Psoas muscle (tissue), 8 donors: ENCODE results near the gene DDA1. TPM values are rescaled to one million over a fixed set of nuclear protein-coding genes. Genes with fewer than 3 reads are reported as not detected.

Source experiments
- ATAC-seq, 4 donors: fragments of 200-7000 bp; cut with Tn5 transposase; one replicate each; pipeline ENCODE4 v1.9.1; 2020; ENCODE audit warnings: moderate library complexity in 3 of 4, mild to moderate bottlenecking in 2 of 4
- DNase-seq, 2 donors: peaks; one replicate each; pipeline ENCODE4 v3.0.0-alpha.2; 2020
- H3K27ac ChIP-seq: fragments of 200-600 bp; one replicate; pipeline ENCODE4 v1.8.0; 2022
- H3K27me3 ChIP-seq, 3 donors: fragments of 200-600 bp in 1 of 3; one replicate each; pipeline versions ENCODE4 v1.6.1 to v1.8.0; 2013 to 2022; ENCODE audit warnings: low read length in 2 of 3, mild to moderate bottlenecking in 2 of 3, moderate library complexity in 1 of 3; ENCODE audit not compliant: insufficient read depth in 3 of 3
- H3K36me3 ChIP-seq, 2 donors: fragments of 200-600 bp in 1 of 2; one replicate each; pipeline versions ENCODE4 v1.6.1 to v1.8.0; 2013 to 2022; ENCODE audit warnings: low read depth in 1 of 2, mild to moderate bottlenecking in 1 of 2, moderate library complexity in 1 of 2; ENCODE audit not compliant: insufficient read depth in 1 of 2
- H3K4me1 ChIP-seq: fragments of 200-600 bp; one replicate; pipeline ENCODE4 v1.8.0; 2022
- H3K4me3 ChIP-seq: fragments of 200-600 bp; one replicate; pipeline ENCODE4 v1.8.0; 2022; ENCODE audit warnings: mild to moderate bottlenecking
- H3K9me3 ChIP-seq: fragments of 200-600 bp; one replicate; pipeline ENCODE4 v1.8.0; 2022
- CTCF ChIP-seq: fragments of 200-600 bp; IDR thresholded peaks from one replicate; pipeline ENCODE4 v1.8.0; 2022; ENCODE audit warnings: antibody characterized with exemption
- WGBS, 3 donors: extraction: QIAGEN DNeasy Blood & Tissue Kit; methylation state at CpG; one replicate each; pipeline versions ENCODE4 v1.1.6 to v1.1.7; 2013; 5-methylcytosine and 5-hydroxymethylcytosine counted together
- intact Hi-C, 2 donors: fragments of 100-400 bp; cut with DNase I; formaldehyde crosslinking; loops; one replicate each; pipeline versions ENCODE4 v1.11.0 to v1.14.2; 2022
- polyA plus RNA-seq, 3 donors: library from polyadenylated mRNA; stranded (reverse); fragments of 200-250 nt; gene quantifications; one replicate each; pipeline ENCODE4 v1.2.3, GENCODE V29; 2013
- total RNA-seq, 4 donors: library from RNA; stranded (reverse); fragmentation: NEBNext Ultra II Directional in 2 of 4; extraction: Animal tissue kit (Norgen Biotek cat#: 25700) in 2 of 4; gene quantifications; one replicate each; pipeline versions ENCODE4 v1.2.1 to v1.2.4, GENCODE V29; 2021 to 2023
- donor health status: healthy with polysubstance abuse.
- donor health status: DM: no; HTN: no; CAD: no; lungs with moderate emphysema.
- donor health status: Bipolar disorder and iron deficiency.
- donor health status: healthy.
- donor health status: DM: yes; HTN: yes; CAD: no.
- donor health status: DM: no; HTN: no; CAD: no.
- donor health status: DM: no; HTN: no; CAD: no.
- donor health status: DM: yes; HTN: yes; CAD: no.

The DDA1 gene
- total and polyA plus RNA-seq, 7 donors, result 21.5 to 90.4 (median 35.4) TPM

- ATAC-seq (no peak), DNase-seq (no peak)
- intact Hi-C loops, result no loop called here
- no peaks in the 10 kb centered on the region for H3K27me3 ChIP-seq
- no peaks in the 10 kb centered on the region for H3K9me3 ChIP-seq
- H3K27ac ChIP-seq, result peak overlapping the region; percentile 88
- peak overlapping the region; percentile 79 for H3K4me3 ChIP-seq
- peaks cover 33% of the 10 kb centered on the region for H3K4me1 ChIP-seq
- TF ChIP-seq CTCF, result no peak
- peaks cover 0 to 7% of the 10 kb centered on the region in 2 donors for H3K36me3 ChIP-seq
- WGBS, 3 donors, result 1 to 2% (median 1%) methylated on average over 7 of the region's 7 CpGs
These were observed 4.2 kb upstream of the DDA1 start for GRCh38 chr19:17305216-17305516.

GRCh38 chr19:17305517-17306284 is 3.7 kb upstream of the DDA1 start, which contains the start of gene MRPL34:
TSS of gene MRPL34 (plus strand) at chr19:17305872. CDS start at chr19:17305893, 21 bp downstream.
- H3K27ac ChIP-seq, result peak within 1 kb of the TSS; percentile 88
- ATAC-seq (peak; percentile 72 to 80 (median 77)), DNase-seq (peak; percentile 96 to 98)
- TF ChIP-seq CTCF, result peak; percentile 74
- intact Hi-C loops, result no loop called here
- 0 to 1% (median 0%) methylated on average over 55 of the region's 55 CpGs for WGBS, 3 donors
- H3K9me3 ChIP-seq, result no peaks in the 10 kb centered on the region
- peaks cover 39% of the 10 kb centered on the region for H3K4me1 ChIP-seq
- H3K27me3 ChIP-seq, result no peaks in the 10 kb centered on the region
- H3K4me3 ChIP-seq, result peak within 1 kb of the TSS; percentile 79
- peaks cover 0 to 6% of the 10 kb centered on the region in 2 donors for H3K36me3 ChIP-seq

DNA sequence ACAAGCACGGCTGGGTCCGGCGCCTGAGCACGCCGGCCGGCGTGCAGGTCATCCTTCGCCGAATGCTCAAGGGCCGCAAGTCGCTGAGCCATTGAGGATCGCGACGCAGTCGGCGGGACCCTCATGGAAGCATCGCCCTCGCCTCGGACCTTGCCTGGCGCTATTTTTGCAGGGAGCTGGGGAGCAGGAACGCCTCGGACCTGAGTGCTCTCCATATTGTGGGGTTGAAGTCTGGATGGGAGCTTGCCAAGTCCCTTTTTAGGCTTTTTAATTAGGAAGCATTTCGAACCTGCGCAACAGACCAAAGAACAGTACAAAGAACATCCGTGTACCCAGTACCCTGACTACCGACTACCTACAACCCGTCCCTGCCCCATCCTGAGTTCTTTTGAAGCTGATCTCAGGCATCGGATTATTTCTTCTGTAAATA is 3.1 kb upstream of the DDA1 start:
- H3K27ac ChIP-seq, result peak overlapping the region; percentile 88
- peaks cover 45% of the 10 kb centered on the region for H3K4me1 ChIP-seq
- 6 to 9% (median 7%) methylated on average over 28 of the region's 28 CpGs for WGBS, 3 donors
- peaks cover 0 to under 1% of the 10 kb centered on the region in 2 donors for H3K36me3 ChIP-seq
- ATAC-seq (no peak), DNase-seq (no peak)
- intact Hi-C loops, result no loop called here
- H3K27me3 ChIP-seq, result no peaks in the 10 kb centered on the region
- no peak for TF ChIP-seq CTCF
- peak overlapping the region; percentile 79 for H3K4me3 ChIP-seq
- H3K9me3 ChIP-seq, result no peaks in the 10 kb centered on the region

DNA sequence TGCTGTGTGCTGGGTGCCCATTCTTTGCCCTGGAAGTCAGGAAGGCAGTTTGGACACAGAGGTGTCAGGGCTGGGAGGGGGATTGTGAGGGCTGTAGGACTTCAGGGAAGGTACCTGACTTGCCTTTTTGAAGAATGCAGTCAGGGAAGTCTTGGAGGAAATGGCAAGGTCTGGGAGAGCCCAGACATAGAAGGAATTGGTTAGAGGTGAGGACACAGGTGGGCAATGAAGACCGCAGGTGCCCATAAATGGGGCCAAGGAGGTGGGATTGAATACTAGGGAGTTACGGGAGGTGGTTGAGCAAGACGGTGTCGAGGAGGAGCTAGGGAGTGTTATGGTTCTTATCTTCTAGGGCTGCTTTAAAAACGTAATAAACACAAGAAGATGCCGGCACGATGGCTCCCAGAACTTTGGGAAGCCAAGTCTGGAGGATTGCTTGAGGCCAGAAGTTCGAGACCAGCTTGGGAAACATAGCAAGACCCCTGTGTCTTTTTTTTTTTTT is 1.4 kb upstream of the DDA1 start:
- peak overlapping the region; percentile 0 for H3K27ac ChIP-seq
- H3K27me3 ChIP-seq, result peaks cover 0 to 1% (median 0%) of the 10 kb centered on the region in 3 donors
- no peak for ATAC-seq
- H3K9me3 ChIP-seq, result no peaks in the 10 kb centered on the region
- DNase-seq, result no peak
- peaks cover 44% of the 10 kb centered on the region for H3K4me1 ChIP-seq
- no peaks in the 10 kb centered on the region for H3K36me3 ChIP-seq
- 88 to 92% (median 88%) methylated on average over 8 of the region's 8 CpGs for WGBS, 3 donors
- no peak for TF ChIP-seq CTCF
- intact Hi-C loops, result no loop called here
- H3K4me3 ChIP-seq, result no peak overlapping the region
